COLO829 (cell line): ENCODE data around the gene EIF3D.
A peak's percentile ranks its signal among the peaks of the same experiment; 100 is the strongest.

ENCODE experiments used
- DNase-seq: peaks from one replicate; pipeline ENCODE4 v3.0.0; 2012; ENCODE audit warnings: low spot score

The EIF3D gene

GRCh38 chr22:36528795-36529751 lies at the start of gene EIF3D:
EIF3D (minus strand) TSS chr22:36529166; CDS start chr22:36526121, 3,045 bp downstream.
- peak; percentile 97 for DNase-seq

DNA sequence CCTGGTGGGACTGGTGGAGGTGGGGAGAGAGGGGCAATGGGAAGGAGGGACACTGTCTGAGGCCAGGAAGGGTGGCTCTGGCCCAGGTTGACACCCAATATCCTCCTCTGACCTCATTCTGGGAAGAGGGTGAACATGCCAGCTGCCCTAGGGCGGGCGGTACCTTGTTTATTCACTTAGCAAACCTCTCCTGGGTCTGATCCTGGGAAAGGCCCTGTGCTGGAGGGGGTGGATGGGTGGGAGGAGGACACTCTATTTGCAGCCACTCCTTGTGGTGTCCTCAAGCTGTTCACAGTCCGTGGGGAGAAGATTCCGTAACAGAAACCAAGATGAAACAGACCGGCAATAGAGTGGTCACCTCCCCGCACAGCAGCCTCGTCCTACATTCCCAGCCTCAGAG lies 49.7 kb upstream of the EIF3D start:
- no peak for DNase-seq

- DNase-seq, result peak; percentile 37
Observed at GRCh38 chr22:36577019-36577418, 48.1 kb upstream of the EIF3D start.

GRCh38 chr22:36574728-36575127 lies 45.8 kb upstream of the EIF3D start:
- DNase-seq, result no peak

DNA sequence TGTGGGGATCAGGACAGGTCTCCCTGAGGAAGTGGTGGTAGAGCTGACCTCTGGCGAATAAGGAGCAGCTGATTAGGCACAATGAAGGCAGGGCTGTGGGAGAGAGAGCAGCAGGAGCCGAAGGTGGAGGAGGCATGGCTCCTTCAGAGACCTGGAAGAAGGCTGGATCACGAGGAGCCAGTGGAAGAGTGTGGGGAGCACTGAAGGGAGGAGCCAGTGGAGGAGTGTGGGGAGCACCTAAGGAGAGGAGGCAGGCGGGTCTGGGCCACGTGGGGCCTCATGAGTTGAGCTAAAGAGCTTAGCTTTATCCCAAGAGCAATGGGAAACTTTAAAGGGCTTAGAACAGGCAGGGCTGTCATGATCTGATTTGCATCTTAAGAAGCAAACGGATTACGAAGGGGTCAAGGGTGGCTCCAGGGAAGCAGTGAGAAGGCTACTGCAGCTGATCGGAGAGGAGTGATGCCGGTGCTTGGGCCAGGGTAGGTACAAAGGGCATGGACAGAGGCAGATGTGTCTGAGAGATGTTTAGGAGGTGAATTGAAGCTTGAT lies 44.9 kb upstream of the EIF3D start:
- DNase-seq, result no peak

DNA sequence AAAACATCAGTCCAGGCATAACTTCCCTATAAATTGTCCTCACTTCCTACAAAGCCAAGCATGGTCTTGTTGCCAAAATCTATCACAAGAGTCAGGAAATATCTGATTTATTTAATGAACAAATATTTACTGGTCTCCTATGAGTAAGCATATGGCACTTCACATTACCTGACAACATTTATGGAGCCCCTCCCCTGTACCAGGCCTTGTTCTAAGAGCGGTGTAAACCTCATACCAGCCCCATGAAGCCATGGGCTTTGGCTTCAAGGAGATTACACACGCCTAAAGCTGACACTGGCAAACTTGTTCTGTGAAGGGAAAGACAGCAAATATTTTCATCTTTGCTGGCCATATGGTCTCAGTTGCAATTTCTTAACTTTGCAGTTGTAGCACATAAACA lies 43.0 kb upstream of the EIF3D start:
- no peak for DNase-seq

GRCh38 chr22:36569999-36570398 lies 41.0 kb upstream of the EIF3D start:
- no peak for DNase-seq

- no peak for DNase-seq
Observed at GRCh38 chr22:36568846-36569245, 39.9 kb upstream of the EIF3D start.

DNA sequence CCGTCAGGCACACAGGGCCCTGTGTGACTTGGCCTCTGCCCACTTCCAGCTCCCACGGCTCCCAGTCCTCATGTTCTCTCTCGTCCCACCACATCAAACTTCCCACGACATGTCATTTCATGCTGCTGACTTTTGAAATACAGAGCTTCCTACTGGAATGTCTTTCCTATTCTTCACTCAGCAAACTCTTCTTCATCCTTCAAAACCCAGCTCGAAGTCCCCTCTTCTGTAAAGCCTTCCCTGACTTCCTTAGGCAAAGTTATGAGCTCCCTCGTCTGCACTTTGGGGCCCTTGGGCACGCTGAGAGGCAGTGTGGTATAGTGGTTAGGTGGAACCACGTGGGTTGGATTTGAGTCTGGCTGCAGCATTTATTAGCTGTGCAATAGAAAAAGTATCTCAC lies 37.8 kb upstream of the EIF3D start:
- DNase-seq, result no peak

GRCh38 chr22:36565686-36566085 lies 36.7 kb upstream of the EIF3D start:
- DNase-seq, result no peak

DNA sequence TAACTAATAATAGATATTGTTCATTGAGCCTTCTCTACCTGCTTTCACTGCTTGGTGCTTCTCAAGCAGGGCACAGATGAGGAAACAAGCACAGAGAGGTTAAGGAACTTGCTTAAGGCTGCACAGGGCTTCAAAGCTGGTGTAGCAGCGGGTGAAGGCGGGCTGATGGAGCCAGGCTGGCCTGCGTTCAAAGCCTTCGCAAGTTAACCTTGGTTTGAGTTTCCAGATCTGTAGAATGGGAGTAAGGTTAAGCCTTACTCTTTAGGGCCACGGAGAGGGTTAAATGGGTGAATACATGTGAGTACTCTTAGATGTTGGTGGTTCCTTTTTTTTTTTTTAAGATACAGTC lies 36.2 kb upstream of the EIF3D start:
- no peak for DNase-seq

- DNase-seq, result no peak
Observed at GRCh38 chr22:36564422-36565158, 35.6 kb upstream of the EIF3D start.

DNA sequence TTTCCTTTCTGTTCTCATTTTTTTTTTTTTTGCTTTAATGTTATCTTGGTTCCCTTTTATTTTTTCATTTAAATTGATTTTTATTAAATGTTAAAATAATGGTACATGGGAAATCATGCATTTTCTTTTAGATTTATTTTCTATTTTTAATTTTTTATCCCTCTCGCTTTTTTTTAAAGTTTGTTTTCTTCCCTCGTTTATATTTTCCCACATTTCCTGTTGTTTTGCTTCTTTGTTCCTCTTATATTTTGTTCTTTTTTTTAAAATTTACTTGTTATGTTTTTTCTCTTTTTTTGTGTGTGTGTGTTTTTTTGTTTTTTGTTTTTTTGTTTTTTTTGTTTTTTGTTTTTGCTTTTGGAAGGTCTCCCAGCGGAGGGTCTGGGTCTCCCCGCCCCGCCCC lies 34.9 kb upstream of the EIF3D start:
- DNase-seq, result no peak

DNA sequence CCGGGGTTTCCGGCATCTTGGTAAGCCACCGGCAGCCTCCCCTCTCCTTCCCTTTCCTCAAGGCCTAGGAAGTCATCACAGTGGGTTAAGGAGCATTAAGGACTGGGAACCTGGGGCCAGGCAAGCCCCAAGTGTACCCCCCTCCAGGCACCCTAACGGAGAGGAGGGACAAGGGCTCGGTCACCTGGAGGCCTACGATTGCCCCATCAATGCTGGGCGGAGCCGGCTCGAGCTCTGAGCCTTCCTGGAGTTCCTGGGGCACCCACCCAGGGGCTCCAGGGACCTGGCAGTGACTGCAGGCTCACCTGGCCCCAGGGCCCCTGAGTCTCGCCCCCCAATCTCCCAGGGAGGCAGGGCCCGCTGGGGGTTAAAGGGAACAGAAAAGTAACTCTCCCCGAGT lies 34.5 kb upstream of the EIF3D start:
- DNase-seq, result no peak

DNA sequence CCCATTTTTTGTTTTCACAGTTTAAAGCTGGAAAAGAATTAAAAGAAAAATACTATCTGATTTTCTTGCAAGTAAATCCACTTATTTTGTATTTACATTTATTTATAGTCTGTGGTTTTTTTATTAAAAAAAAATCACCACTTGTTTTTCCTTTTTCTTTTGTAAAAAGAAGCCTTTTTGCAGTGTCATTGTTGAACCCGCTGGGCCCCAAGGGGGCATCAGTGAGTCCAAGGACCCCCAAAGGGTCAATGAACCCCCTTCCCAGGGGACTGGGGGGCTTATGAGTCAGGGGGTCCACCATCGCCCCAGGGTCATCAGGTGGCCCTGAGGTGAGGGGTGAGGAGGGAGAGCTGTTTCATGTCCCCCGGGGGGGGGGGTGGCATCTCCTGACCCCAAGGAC lies 34.0 kb upstream of the EIF3D start:
- no peak for DNase-seq

DNA sequence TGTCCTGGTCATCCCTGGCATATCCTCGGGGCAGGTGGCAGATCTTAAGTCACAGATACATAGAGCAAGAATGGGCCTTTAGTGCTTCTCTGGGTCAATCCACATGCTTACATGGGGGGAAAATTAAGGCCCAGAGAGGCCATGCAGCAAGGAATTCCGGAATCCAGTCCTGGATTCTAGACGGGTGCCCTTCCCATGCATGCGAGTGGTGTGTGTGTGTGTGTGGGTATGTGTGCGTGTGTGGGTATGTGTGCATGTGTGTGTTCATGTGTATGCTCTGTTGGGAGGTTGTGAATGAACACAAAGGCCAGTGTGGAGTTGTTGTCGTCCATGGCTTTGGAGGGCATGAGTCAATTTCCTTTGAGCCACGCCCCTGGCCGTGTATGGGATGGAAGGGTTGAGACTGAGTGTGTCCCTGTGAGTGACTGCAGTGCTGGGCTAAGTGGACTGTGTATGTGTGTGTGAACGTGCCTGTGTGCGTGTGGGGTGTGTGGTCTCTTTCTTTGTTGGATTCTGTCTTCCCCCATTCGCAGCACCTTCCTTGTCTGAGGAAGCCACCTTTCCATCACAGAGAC lies 33.4 kb upstream of the EIF3D start:
- peak; percentile 67 for DNase-seq

DNA sequence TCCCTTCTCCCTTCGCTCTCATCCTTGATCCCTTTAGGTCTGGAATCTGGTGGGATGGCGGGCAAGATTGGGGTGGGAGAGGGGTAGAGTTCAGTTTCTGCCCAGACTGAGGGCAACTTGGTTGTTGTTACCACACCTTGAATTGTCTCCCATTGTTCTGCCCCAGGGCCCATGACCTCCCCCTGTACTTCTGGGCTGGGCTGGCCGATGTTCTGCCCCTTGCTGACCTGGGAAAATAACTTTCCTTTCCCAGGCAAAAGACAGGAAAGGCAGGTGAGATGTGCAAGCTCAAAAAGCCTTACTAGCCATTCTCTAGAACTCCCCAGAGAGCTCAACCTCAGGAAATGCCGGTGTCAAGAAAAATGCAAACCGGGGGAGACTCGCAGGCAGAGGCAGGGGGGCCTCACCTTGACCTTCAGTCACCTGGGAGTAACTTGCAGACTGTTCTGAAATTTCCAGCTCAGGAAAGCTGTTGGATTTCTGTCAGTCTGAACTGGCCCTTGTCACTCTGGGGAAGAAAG lies 32.4 kb upstream of the EIF3D start:
- no peak for DNase-seq

GRCh38 chr22:36560001-36560400 lies 31.0 kb upstream of the EIF3D start:
- no peak for DNase-seq

GRCh38 chr22:36554098-36554497 lies 25.1 kb upstream of the EIF3D start:
- no peak for DNase-seq

DNA sequence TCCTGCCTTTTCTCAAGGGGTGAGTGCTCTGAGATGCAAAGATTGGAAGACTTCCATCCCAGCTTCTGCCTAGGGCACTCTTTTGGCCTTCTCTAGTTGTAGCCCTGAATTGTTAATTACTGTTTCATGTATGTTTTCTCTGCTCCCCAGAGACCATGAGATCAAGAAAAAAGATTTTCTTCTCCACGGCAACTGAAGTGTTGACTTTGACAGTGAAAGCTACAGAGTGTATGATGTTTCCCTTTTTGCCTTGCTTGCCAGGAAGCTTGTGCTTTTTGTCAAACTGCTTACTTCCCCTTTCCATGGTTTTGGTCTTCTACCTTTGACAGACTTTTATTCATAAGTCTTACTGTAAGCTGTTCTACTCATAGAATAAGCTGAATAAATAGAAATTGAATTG lies 23.3 kb upstream of the EIF3D start:
- no peak for DNase-seq

GRCh38 chr22:36550701-36551495 lies 21.9 kb upstream of the EIF3D start:
- no peak for DNase-seq

- DNase-seq, result no peak
Observed at GRCh38 chr22:36549033-36549432, 20.1 kb upstream of the EIF3D start.
